OCI-LY7 (cell line): ENCODE data around the gene RAD23A. TPM values are rescaled to one million over a fixed set of nuclear protein-coding genes. Genes with fewer than 3 reads are reported as not detected.
"Not testable (repeated sequence)": the region's sequence is repeated elsewhere in the genome, so short reads cannot be mapped to it uniquely, and the experiment has no call there.

Experiments used
- BruUV-seq: library from RNA; stranded (reverse); fragments of 400-500 nt; replicated peaks from 2 replicates; lab custom pipeline; 2021; lab: Mats Ljungman, UMichigan
- CTCF ChIA-PET: fragments of 300-600 bp; sonication (Branson Sonifier 250); formaldehyde crosslinking; loops from one replicate; lab custom pipeline; 2022; ENCODE audit warnings: antibody characterized with exemption; ENCODE audit not compliant: unreplicated experiment; lab: Charles Lee
- POLR2A ChIA-PET: fragments of 300-600 bp; sonication (Branson Sonifier 250); formaldehyde crosslinking; loops from one replicate; lab custom pipeline; 2022; ENCODE audit warnings: antibody characterized with exemption; lab: Charles Lee
- DNase-seq: peaks from one replicate; pipeline ENCODE4 v3.0.0-alpha.2; 2015; ENCODE audit warnings: low spot score
- H2AFZ ChIP-seq: fragments of 200-600 bp; sonication (generic), shearing (Covaris generic); 2 replicates; pipeline ENCODE4 v1.6.1; 2014; ENCODE audit warnings: mild to moderate bottlenecking, antibody characterized with exemption, low read length, moderate library complexity
- H3K27ac ChIP-seq: fragments of 200-600 bp; sonication (generic); 2 replicates; pipeline ENCODE4 v1.5.1; 2014; ENCODE audit warnings: mixed run types, low read depth, mild to moderate bottlenecking, moderate library complexity, low read length, inconsistent platforms; ENCODE audit not compliant: poor library complexity, severe bottlenecking
- H3K36me3 ChIP-seq: fragments of 200-600 bp; sonication (generic); 2 replicates; pipeline ENCODE4 v1.6.1; 2014; ENCODE audit warnings: mild to moderate bottlenecking, antibody characterized with exemption, low read length, moderate library complexity, mixed read lengths; ENCODE audit not compliant: insufficient read depth
- H3K4me1 ChIP-seq: fragments of 200-600 bp; sonication (generic); 2 replicates; pipeline ENCODE4 v1.5.1; 2014; ENCODE audit warnings: mild to moderate bottlenecking, low read length; ENCODE audit not compliant: insufficient read depth, poor library complexity, severe bottlenecking
- H3K4me2 ChIP-seq: fragments of 200-600 bp; sonication (generic); 2 replicates; pipeline ENCODE4 v1.6.1; 2014; ENCODE audit warnings: mild to moderate bottlenecking, low read length
- H3K4me3 ChIP-seq: fragments of 200-600 bp; sonication (generic); 2 replicates; pipeline ENCODE4 v1.5.1; 2014; ENCODE audit warnings: mild to moderate bottlenecking, low read depth, low read length; ENCODE audit not compliant: poor library complexity, severe bottlenecking
- H3K79me2 ChIP-seq: fragments of 200-600 bp; sonication (generic); 2 replicates; pipeline ENCODE4 v1.6.1; 2016; ENCODE audit warnings: low read depth, mild to moderate bottlenecking, low read length, moderate library complexity, mixed read lengths; ENCODE audit not compliant: insufficient read depth
- H3K9me2 ChIP-seq: fragments of 200-600 bp; sonication (generic); 2 replicates; pipeline ENCODE4 v1.6.1; 2016; ENCODE audit warnings: mild to moderate bottlenecking, low read length, mixed read lengths; ENCODE audit not compliant: insufficient read depth
- H3K9me3 ChIP-seq: fragments of 200-600 bp; sonication (generic); 2 replicates; pipeline ENCODE4 v1.6.1; 2014; ENCODE audit warnings: mild to moderate bottlenecking, mixed run types, low read length, mixed read lengths
- H4K20me1 ChIP-seq: fragments of 200-600 bp; sonication (generic); 2 replicates; pipeline ENCODE4 v1.6.1; 2014; ENCODE audit warnings: mild to moderate bottlenecking, antibody characterized with exemption, low read length, moderate library complexity, mixed read lengths; ENCODE audit not compliant: insufficient read depth
- EZH2phosphoT487 ChIP-seq: fragments of 200-600 bp; sonication (generic); IDR thresholded peaks from 2 replicates; pipeline ENCODE4 v1.6.1; 2018; ENCODE audit warnings: low read depth, borderline replicate concordance, mild to moderate bottlenecking, mixed run types, antibody characterized with exemption, low read length, moderate library complexity, mixed read lengths
- intact Hi-C: fragments of 100-400 bp; cut with micrococcal nuclease; formaldehyde crosslinking; loops from one replicate; pipeline ENCODE4 v1.10.0; 2022; ENCODE audit not compliant: unreplicated experiment
- total RNA-seq, 2 experiments: library from RNA; depleted of rRNA in 1 of 2; stranded (reverse); fragments of >200 nt in 1 of 2; shearing (Covaris generic) in 1 of 2; gene quantifications; 2 replicates each; pipeline ENCODE4 v1.2.3, GENCODE V29; 2014 to 2022
- TF ChIP-seq, protein P1 (sequence below): fragments of 200-600 bp; sonication (generic); conservative IDR thresholded peaks from 2 replicates; pipeline ENCODE4 v1.5.1; 2014; ENCODE audit warnings: mild to moderate bottlenecking, antibody characterized with exemption, low read length, moderate library complexity, mixed read lengths

The RAD23A gene
- total RNA-seq, 2 experiments from 2014 or later = 171 to 237 TPM

- Histone ChIP-seq H3K9me2 (no peaks in the 10 kb centered on the region), H3K4me1 (no peaks in the 10 kb centered on the region), H3K36me3 (no peaks in the 10 kb centered on the region), H4K20me1 (no peaks in the 10 kb centered on the region), H3K4me2 (no peak overlapping the region), H2AFZ (no peak overlapping the region), H3K4me3 (no peak overlapping the region), H3K79me2 (no peaks in the 10 kb centered on the region), H3K27ac (no peak overlapping the region), H3K9me3 (no peaks in the 10 kb centered on the region)
- no peak for TF ChIP-seq EZH2phosphoT487
- TF ChIP-seq, protein P1, sequence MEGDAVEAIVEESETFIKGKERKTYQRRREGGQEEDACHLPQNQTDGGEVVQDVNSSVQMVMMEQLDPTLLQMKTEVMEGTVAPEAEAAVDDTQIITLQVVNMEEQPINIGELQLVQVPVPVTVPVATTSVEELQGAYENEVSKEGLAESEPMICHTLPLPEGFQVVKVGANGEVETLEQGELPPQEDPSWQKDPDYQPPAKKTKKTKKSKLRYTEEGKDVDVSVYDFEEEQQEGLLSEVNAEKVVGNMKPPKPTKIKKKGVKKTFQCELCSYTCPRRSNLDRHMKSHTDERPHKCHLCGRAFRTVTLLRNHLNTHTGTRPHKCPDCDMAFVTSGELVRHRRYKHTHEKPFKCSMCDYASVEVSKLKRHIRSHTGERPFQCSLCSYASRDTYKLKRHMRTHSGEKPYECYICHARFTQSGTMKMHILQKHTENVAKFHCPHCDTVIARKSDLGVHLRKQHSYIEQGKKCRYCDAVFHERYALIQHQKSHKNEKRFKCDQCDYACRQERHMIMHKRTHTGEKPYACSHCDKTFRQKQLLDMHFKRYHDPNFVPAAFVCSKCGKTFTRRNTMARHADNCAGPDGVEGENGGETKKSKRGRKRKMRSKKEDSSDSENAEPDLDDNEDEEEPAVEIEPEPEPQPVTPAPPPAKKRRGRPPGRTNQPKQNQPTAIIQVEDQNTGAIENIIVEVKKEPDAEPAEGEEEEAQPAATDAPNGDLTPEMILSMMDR = no peak
- POLR2A ChIA-PET = interaction anchor here (0.6 to 1.0 kb wide), 3 partner anchors 32 to 95 kb away, joined by 3 read pairs; partner anchors contain the start of gene DNASE2
- intact Hi-C loops = no loop called here
- CTCF ChIA-PET = no interaction called here
- DNase-seq = no peak
- BruUV-seq = no TSS peak
Measured at GRCh38 chr19:12913011-12913561, 32.6 kb upstream of the RAD23A start.

DNA sequence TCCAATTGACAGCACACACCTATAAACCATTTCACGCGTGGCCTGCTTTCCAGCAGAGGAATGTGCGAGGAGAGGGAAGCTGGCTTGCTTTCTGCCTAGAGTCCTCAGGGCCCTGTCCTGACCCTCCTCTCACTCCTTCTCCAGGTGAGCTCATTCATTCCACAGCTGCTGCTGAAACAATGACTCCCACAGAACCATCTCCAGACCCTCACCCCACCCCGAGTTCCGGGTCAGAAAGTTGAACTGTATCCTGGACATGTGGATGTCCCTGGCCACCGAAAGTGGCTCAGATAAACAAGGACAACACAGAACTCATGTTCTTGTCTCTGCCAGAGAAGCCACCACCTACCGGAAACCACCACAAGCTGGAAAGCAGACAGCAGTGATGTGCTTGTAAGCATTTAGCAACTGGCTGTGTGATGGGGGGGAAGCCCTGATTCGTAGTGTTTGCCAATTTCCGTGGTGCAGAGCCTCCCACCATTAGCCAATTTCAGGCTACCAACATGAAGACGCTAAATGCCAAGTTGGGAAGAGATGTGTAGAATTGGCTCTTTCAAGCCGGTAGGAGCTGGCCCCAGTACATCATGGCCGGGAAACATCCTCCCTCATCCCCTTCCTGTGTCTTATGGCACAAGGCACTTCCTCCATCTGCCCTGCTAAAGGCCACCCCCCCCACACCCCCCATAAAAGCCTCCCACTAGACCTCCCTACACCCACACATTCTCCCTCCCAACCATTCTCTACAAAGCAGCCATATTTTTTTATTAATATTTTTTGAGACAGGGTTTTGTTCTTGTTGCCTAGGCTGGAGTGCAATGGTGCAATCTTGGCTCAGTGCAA, 31.6 kb upstream of the RAD23A start:
- Histone ChIP-seq H2AFZ (no peak overlapping the region), H3K9me2 (no peaks in the 10 kb centered on the region), H3K9me3 (no peaks in the 10 kb centered on the region), H3K36me3 (no peaks in the 10 kb centered on the region), H3K27ac (no peak overlapping the region), H3K4me2 (peak overlapping the region; percentile 4; the same call in 1 of the 2 replicates), H3K4me1 (peaks cover 7% of the 10 kb centered on the region), H3K79me2 (no peaks in the 10 kb centered on the region), H3K4me3 (no peak overlapping the region), H4K20me1 (no peaks in the 10 kb centered on the region)
- CTCF ChIA-PET = no interaction called here
- POLR2A ChIA-PET = interaction anchor here (1.0 kb wide), 1 partner anchor 33 kb away, joined by 3 read pairs; the partner anchor contains the start of gene DNASE2
- intact Hi-C loops = no loop called here
- TF ChIP-seq, protein P1 = no peak
- no peak for TF ChIP-seq EZH2phosphoT487
- peak; percentile 19 for DNase-seq
- BruUV-seq = no TSS peak

DNA sequence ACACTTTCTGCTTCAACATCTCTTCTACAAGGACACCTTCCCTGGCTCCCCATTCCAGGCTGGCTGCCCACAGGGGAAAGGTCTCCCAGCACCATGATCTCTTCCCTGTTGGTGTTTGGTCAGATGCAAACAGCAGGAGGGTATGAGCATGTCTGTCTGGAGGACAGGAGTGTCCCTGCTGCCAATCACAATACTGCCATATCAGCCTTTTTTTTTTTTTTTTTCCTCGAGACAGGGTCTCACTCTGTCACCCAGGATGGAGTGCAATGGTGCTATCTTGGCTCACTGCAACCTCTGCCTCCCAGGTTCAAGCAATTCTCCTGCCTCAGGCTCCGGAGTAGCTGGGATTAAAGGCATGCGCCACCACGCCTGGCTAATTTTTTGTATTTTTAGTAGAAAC, 29.8 kb upstream of the RAD23A start:
- H3K36me3 ChIP-seq, POLR2A ChIA-PET, CTCF ChIA-PET, H3K9me2 ChIP-seq, H4K20me1 ChIP-seq, intact Hi-C loops, DNase-seq, H3K27ac ChIP-seq, BruUV-seq, H3K79me2 ChIP-seq, H3K4me3 ChIP-seq, H2AFZ ChIP-seq, H3K4me2 ChIP-seq, H3K9me3 ChIP-seq: not testable (repeated sequence)
- peaks cover 12% of the 10 kb centered on the region for H3K4me1 ChIP-seq
